ENCODE results near the gene ADGRB2. TPM values are rescaled to one million over a fixed set of nuclear protein-coding genes. Genes with fewer than 3 reads are reported as not detected.

The ADGRB2 gene
- total RNA-seq, 4 donors from 2014 or later, result 2.2 to 4.6 (median 3.3) TPM

DNA sequence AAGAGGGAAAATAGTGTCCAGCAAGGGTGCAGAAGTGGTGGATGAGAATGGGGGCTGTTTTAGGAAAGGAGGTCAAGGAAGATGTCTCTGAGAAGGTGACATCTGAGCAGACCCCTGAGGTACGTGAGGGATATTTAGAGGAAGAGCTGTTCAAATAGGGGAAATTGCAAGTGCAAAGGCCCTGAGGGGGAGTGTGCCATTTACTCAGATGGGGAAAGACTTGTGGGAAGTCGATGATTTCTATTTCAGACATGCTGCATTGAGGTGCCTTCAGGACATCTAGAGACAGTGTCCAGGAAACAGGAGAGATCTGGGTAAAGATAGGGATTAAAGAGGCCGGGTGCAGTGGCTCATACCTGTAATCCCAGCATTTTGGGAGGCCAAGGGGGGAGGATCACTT lies 10.4 kb upstream of the ADGRB2 start:
- TF ChIP-seq POLR2A (IDR thresholded peaks at IDR 0.05), result no peak
- TF ChIP-seq, protein P1, sequence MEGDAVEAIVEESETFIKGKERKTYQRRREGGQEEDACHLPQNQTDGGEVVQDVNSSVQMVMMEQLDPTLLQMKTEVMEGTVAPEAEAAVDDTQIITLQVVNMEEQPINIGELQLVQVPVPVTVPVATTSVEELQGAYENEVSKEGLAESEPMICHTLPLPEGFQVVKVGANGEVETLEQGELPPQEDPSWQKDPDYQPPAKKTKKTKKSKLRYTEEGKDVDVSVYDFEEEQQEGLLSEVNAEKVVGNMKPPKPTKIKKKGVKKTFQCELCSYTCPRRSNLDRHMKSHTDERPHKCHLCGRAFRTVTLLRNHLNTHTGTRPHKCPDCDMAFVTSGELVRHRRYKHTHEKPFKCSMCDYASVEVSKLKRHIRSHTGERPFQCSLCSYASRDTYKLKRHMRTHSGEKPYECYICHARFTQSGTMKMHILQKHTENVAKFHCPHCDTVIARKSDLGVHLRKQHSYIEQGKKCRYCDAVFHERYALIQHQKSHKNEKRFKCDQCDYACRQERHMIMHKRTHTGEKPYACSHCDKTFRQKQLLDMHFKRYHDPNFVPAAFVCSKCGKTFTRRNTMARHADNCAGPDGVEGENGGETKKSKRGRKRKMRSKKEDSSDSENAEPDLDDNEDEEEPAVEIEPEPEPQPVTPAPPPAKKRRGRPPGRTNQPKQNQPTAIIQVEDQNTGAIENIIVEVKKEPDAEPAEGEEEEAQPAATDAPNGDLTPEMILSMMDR (IDR thresholded peaks at IDR 0.05), result no peak
- no peak overlapping the region for H3K4me3 ChIP-seq (ENCODE audit: low read depth, poor library complexity, severe bottlenecking)
- DNase-seq (ENCODE audit: low spot score in 2 of 2), result no peak
- 73 to 77% methylated on average over 3 of the region's 3 CpGs for WGBS, 2 donors
- intact Hi-C loops (cut with DNase I; ENCODE audit: low total_unique reads), result no loop called here

DNA sequence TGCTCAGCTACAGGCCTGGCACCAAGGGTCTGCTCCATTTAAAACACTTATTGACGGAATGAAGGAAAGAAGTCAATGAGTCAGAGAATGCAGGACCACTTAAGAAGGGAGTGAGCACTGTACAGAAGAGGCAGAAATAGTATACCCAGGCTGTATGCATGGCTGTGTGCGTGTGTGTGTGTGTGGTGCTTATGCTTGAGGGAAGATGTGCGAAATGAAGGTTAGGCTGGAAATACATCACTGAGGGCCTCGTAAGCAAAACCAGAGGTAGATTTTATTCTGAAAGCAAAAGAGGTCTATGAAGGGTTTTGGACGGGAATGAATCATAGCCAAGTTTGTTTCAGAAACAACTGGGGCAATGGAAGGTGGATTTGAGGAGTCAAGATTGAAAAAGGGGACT lies 9.7 kb upstream of the ADGRB2 start:
- no peak overlapping the region for H3K4me3 ChIP-seq (ENCODE audit: low read depth, poor library complexity, severe bottlenecking)
- TF ChIP-seq, protein P1 (IDR thresholded peaks at IDR 0.05), result no peak
- TF ChIP-seq POLR2A (IDR thresholded peaks at IDR 0.05), result no peak
- 88 to 90% methylated on average over 5 of the region's 5 CpGs for WGBS, 2 donors
- intact Hi-C loops (cut with DNase I; ENCODE audit: low total_unique reads), result no loop called here
- no peak for DNase-seq (ENCODE audit: low spot score in 2 of 2)

DNA sequence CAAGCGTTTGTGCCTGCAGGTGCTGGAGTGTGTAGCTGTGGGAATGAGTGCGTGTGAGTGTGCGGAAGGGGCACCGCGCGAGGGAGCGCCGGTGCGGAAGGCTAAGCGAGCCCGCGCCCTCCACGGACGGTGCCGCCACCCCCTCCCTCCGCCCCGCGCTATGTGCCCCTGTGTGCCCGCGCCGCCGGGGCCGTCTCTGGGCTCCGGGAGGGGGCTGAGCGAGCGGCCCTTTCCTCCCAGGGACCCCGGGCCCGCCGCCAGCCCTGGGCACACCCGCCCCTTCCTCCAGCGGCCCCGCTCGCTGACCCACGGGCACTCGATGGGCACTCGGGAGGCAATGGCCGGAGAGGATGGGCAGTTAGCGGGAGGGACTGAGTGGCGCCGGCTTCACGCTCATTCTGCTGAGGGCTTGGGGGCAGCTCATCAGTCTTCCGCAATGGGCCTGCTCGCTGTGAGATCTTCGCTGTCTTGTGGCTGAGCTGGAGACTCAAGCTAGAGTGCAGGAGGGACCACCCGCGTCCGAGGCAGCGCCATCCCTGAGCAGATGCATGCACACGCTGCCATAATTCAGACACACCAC lies 8.6 kb upstream of the ADGRB2 start:
- no peak for DNase-seq (ENCODE audit: low spot score in 2 of 2)

DNA sequence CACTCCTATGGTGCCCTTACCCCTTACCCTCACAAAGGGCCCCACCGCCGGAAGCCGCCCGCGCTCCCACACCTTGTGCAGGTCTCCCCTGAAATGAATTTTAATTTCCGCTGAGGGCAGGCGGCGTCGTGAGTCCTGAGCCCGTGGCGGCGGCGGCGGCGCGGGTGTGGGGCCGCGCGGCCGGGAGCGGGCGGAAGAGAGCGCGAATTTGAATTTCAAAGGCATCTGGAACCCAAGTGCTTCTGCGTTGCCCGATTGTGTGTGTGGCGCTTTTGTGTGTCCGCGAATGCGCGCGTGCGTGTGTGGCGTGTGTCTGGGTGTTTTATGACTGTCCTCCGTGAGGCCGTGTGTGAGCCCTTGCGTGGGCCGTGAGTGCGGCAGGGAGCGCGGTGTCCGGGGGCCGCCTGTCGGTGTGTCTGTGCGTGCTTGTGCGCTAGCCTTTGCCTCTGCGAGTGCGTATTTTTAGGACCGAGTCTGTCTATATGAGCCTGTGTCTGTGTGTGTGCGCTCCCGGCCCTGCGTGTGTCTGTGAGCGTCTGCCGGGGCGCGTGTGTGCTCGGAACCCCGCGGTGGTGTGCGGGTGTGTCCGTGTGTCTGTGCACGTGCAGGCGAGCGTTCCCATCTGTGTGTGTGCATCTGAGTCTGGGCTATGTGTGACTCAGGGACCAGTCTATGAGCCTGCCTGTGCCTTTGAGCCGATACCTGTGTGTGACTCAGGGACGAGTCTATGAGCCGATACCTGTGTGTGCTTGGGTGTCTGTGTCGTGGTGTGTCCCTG lies 7.9 kb upstream of the ADGRB2 start:
- TF ChIP-seq POLR2A (IDR thresholded peaks at IDR 0.05), result no peak
- TF ChIP-seq, protein P1 (IDR thresholded peaks at IDR 0.05), result no peak
- no peak for DNase-seq (ENCODE audit: low spot score in 2 of 2)
- intact Hi-C loops (cut with DNase I; ENCODE audit: low total_unique reads), result no loop called here
- H3K4me3 ChIP-seq (ENCODE audit: low read depth, poor library complexity, severe bottlenecking), result no peak overlapping the region
- WGBS, 2 donors, result 5 to 10% methylated on average over 27 to 36 of the region's 68 CpGs

More for the DNA sequence above, 8.6 kb upstream of the ADGRB2 start:
- no peak overlapping the region for H3K4me3 ChIP-seq (ENCODE audit: low read depth, poor library complexity, severe bottlenecking)
- intact Hi-C loops (cut with DNase I; ENCODE audit: low total_unique reads), result no loop called here
- WGBS, 2 donors, result 31 to 32% methylated on average over 26 to 29 of the region's 49 CpGs
- TF ChIP-seq, protein P1 (IDR thresholded peaks at IDR 0.05), result no peak
- no peak for TF ChIP-seq POLR2A (IDR thresholded peaks at IDR 0.05)

DNA sequence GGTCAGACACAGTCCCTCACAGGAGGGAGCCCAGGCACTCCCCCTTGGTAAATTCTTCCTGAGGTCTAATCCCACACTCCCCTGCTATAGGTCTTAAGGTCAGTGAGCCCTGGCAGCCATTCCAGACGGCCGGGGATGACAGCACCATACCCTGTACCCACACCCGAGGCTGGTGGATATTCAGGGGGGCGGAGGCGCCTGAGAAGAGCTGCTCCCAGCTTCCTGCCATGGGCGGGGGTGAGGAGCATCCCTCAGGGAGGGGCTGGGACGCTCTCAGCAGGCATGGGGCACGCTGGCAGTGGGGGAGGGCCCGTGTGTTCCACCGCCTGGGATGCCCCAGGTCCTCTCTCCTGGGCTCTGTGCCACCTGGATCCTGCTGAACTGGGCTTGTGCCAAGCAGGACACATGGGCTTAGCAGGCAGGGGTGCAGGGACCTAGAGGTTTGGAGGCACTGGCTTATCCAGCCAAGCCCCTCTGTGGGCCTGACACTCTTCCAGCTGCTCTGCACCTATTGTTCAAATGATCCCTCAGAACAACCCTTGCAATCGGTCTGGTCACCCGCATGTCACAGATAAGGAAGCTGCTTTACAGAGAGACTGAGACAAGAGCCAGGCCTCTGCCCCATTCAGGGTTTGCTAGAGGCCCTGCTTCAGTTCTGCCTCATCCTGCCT lies 5.7 kb upstream of the ADGRB2 start:
- H3K4me3 ChIP-seq (ENCODE audit: low read depth, poor library complexity, severe bottlenecking), result no peak overlapping the region
- TF ChIP-seq, protein P1 (IDR thresholded peaks at IDR 0.05), result no peak
- TF ChIP-seq POLR2A (IDR thresholded peaks at IDR 0.05), result no peak
- intact Hi-C loops (cut with DNase I; ENCODE audit: low total_unique reads), result no loop called here
- DNase-seq (ENCODE audit: low spot score in 2 of 2), result no peak
- 39 to 46% methylated on average over 12 of the region's 12 CpGs for WGBS, 2 donors

Measured in lower leg skin (tissue), 4 donors.